HG02571 (cell line): ENCODE data around the gene FZD7.

Experiments
- ATAC-seq: cut with Tn5 transposase; IDR thresholded peaks from one replicate; pipeline ENCODE4 v1.9.1; 2021; ENCODE audit warnings: mild to moderate bottlenecking, moderate library complexity; ENCODE audit not compliant: unreplicated experiment

FZD7 gene

DNA sequence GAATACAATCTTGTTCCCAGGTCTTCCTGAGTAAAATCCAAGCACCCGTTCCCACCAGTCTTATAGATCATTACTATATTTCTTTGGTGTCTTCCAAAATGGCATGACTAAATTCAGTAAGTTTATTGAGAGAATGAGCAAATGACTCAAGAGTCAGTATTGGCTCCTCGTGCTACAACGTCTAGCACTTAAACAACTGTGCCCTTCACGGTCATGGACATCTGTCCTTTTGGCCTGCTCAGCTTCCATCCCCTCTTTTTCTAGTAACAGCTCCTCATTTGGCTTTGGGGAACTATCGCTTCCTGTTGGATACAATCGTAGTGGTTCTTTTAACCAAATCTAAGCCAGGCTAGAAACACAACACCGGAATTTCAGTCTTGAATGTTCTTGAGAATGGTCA, 24.1 kb upstream of the FZD7 start:
- ATAC-seq = no peak

DNA sequence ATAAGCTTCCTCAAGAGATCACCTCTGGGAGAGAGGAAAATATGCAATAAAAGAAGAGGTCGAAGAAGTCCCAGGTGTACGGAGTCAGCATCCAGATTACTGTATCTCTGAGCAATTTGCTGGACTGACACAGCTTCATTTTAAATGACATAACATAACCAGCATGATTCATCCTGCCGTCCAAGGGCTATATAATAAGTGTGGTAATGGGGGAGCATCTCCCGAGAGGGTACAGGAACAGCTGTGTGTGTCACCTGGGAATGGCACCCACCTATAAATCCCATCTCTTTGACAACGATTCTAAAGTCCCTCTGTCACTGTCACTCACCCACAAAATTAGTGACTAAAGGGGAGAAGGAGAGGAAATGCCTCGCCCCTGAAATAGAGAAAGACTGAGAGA, 19.3 kb upstream of the FZD7 start:
- no peak for ATAC-seq

DNA sequence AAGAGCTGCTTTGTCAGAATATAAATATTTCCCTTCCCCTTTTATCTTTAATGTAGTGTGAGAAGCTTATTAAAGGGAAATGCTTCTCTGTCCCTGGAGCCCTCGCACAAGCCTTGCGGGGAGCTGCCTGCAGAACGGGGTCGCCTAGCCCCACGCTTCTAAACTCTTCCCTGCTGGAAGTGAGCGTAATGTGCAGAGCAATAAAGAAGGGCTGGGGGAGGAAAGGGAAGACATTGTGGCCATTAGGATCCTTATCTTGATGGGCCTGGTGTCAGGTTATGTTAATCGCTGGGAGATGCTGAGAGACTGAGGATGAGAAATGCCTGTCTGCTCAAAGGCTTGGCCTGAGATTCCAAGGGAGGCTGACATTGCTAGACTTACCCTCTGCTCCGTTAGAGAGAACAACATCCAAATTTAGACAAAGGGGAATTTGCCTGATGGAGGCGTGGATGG, 18.9 kb upstream of the FZD7 start:
- ATAC-seq = no peak

DNA sequence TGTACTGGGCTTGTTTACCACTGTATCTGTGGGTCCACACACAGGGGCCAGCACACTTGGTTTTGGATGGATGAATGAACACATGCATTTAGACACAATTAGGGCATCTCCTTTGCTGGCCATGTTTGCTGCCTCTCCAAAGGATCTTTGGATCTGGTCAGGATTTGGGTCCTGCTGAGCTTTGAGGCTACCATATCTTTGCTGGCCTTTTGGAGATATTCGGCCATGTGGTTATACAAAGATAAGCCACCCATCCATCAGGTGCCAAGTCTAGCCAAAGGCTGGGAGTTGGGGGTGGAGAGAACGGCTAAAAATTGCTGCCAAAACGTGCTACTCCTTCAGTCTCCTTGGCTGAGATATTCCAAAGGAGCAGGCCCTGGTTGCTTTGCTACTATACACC, 18.2 kb upstream of the FZD7 start:
- ATAC-seq = no peak

DNA sequence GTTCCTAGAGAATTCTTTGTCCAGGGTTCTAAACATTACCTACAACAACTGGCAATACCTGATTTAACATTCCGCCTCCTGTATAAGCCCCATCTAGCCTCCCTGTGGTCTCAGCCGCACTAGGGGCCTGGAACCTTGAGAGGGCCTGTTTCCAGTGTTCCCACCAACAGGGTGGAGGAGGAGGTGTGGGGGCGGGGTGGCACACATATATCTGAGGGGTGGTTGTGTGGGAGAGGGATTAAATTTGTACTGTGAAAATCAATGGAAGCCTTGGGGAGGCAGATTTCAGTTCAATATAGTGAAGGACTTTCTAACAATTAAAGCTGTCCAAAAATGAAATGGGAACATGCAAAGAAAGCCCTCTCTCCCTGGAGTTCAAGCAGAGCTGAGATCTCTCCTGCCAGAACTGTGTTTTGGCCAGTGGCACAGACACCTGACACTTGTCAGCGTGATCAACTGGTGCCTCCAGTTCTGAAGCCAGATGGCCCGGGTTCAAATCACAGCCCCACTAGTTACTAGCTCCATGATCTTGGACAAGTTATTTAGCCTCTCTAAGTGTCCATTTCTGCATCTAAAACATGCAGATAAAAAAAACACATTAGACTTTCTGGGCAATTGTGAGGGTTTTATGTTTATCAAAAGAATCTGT, 17.0 kb upstream of the FZD7 start:
- ATAC-seq = no peak

DNA sequence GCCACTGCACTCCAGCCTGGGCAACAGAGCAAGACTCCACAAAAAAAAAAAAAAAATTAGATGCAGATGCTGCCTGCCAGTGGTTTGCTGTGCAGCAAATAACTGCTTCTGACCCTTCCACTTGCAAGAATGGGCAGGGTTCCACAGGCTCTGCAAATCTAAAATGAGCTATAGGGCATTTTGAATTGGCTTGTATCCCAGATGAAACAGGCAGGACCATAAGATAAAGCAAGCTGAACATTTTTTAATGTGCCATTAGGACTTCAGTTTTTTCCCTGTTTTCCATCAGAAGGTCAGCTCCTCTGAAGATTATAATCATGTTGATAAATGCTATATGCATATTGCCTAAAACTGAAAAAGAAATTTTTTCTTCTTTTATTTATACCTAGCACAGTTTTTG, 15.7 kb upstream of the FZD7 start:
- no peak for ATAC-seq

DNA sequence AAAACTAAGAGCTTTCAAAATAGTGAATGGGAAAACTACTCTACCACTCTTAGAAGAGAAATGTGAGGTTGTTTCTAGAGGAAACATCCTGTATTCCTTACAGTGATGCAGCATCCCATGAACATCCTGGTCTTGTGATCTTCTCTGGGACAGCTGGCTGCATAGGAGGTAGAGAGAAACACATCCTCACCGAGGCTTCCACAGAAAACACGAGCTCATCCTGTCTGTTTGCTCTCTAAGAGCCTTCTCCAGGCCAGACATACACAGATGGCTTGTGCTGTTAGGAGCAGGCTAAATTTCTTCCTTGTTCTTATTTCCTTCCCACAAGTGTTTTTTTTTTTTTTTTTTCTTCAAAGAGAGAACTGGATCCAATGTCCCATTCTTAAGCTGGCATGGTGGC, 14.7 kb upstream of the FZD7 start:
- ATAC-seq = no peak

DNA sequence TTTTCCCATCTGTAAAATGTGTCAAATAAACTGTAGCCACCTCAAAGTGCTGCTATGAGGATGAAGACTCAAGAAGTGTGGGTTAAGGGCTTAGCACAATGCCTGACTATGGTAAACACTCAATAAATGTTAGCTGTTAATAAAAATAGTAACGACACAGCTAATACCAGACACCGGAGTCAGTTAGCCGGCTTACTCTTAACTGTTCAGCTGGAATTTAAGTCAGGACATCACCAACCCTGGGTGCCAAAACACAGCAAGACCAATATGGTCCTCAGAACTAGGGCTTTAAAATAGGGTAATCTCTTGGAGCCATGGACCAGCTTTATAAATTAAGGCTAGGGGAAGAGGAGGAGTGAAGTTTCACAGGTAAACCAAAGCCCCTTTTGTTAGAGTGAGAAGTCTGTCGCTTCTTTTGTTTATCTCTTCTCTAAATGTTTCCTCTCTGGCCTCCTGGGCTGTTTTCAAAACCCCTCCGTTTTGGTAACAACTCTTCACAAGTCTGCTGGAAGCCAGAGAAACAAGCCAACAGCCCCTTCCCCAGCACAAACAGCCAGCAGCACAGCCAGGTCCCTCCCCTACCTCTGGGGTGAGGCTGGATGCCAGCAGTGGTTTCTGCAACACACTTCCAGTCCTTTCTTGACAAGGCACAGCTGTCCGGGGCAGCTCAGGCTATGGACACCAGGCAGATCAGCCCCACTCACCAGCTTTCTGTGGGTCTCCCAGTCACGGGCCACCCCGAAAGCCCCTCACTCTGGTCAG, 13.8 kb upstream of the FZD7 start:
- no peak for ATAC-seq

DNA sequence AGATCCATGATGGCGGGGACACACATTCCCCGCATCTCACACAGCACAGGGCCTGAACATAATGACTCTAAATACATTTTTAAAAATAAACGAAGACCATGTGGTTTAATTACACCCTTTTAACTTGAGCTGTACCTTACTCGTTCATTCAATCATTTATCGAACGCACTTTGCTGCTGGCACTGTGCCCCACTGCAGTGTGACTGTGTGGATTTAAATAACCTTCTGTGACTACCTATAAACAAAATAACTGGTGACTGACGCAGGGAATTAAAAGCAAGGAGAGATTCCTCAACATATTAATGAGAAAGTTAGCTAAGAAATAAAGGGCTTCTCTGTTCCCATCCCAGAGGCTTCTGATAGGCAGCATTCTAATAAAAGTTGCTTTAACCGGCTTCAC, 10.9 kb upstream of the FZD7 start:
- no peak for ATAC-seq

DNA sequence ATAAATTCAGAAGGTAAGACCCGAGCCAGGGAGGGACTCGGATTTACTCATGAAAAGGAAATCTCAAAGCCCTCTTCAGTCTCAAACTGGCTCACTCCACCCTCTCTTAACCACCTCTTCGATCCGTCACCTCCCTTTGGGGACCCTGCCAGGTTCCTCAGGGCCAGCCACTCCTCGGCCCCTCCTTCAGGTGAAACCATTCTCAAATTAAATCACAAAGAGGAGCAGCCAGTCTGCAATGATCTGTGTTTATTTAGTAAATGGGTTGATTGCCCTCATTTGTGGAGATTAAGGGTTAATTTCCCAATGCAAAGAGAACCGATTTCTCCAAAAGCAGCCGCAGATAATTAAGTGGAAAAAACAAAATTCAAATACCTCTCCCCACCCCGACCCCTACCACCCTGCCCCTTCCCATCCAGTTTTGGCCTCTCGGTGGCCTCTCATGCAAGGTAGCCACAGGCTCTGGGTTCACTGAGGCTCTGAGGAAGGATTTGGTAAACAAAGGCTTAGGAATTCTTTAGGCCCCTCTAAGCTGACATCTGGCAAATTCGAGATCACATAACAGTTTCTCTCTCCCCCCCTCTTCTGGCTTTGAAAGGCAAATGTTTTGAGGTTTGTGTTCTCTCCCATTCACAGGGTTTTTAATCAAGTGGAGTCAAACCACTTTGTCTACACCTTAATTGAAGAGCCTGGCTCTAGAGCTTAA, 10.3 kb upstream of the FZD7 start:
- no peak for ATAC-seq

DNA sequence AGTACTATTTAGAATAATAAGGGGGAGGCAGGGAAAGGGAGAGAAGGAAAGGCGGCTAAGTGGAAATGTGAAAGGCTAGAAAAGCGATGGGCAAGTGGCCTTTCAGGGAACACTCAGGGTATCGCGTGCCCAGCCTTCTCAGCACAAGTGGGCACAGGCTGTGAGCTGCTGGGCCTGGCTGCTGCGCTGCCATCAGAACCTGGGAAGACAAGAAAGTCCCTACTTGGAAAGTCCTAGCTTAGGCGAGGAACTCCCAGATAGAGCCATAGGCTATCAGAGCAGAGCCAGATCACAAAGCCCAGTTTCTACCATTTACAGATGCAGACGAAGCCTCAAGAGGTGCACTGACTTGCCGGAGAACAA, 9.8 kb upstream of the FZD7 start:
- no peak for ATAC-seq

DNA sequence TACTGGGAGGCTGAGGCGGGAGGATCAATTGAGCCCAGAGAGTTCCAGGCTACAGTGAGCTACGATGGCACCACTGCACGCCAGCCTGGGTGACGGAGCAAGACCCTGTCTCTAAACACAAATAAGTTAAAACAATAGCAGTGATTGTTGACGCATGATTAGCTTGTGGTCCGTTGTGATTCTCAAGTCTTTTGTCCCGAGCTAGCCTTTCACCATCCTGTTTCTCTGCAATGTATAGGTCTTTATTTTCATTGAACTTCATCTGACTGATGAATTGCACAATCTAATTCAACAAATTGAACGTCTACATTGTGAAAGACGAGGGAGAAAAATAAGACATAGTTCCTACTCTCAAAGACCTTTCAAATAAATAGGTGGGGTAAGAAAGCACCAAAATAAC, 8.8 kb upstream of the FZD7 start:
- no peak for ATAC-seq

DNA sequence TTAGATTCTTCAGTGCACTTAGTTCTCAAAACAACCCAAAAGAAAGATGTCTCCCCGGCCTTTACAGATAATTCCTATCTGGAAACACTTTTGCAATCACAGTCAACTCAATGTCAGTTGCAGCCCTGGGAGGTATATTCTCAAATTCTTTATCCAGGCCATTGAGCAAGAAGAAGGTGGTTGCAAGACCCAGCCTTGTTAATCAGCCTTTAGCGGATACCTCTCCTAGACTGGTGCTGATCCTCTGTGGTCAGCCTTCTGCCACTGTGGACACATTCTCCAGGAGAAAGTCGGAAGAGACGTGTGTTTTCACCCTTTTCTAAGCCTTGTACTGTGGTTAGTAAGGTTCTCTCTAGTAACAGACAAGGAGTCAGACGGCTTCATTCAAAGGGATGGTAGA, 7.8 kb upstream of the FZD7 start:
- no peak for ATAC-seq

DNA sequence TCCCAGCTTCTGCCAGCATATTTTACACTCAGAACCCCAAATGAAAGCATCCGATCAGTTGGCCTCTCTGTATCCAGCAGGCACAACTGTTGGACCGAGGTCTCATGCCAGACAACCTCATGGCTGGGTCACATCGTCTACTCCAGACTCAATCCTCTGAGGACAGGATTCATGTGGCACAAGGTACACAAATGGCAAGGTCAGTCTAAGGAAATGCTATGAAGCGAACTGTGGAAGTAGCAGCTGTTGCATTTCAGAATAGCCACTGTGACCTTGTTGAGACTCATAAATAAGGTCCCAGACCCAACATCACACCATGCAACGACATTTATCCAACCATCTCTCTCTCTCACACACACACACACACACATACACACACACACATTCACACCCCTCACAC, 7.1 kb upstream of the FZD7 start:
- ATAC-seq = no peak

DNA sequence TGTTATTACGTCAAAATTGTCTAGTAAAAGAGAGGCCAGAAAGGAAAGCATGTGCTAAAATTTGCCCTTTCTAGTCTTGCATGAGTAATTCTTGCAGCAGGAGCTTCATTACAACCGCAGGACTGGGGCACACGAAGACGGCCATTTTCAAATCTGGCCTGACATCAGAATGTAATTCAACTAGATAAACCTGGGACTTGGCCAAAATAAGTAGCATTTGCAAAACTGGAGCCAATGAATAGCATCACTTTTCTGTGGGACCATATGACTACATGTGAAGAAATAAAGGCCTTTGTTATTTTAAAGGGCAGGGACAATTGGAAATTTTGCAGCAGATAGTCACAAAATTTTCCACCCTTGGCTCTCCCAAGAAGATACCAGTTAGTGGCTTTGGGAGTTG, 3.0 kb upstream of the FZD7 start:
- ATAC-seq = no peak

DNA sequence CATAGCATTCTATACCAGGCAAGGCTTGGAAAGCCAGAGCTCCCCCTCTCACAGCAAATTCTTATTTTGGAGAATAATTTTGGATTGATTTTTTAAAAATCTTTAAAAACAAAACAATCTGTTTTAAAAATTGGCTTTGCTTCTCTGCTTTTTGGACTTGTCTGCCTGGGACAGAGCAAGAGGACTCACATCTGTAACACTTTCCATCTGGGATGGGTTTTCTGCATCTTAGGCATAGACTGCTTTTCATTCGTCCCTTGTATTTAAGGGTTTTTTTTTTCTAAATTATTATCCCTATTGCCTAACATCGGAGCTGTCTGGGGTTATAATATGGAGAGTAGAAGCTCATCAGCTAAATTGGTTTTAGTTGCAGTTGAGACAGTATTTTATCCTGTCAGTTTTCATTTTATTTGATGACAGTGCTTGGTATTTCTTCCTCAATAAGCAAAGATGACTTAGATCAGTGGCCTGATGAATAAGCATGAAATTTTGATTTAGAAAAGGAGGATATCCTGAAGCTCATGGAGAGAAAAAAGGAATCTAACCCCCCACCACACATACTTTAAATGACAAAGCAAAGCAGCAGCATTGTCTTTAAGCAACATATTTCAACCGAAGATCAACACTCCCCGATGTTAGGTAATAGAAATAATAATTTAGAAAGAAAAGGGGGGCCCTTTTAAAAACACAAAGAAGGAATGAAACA, 2.3 kb upstream of the FZD7 start:
- ATAC-seq = no peak

DNA sequence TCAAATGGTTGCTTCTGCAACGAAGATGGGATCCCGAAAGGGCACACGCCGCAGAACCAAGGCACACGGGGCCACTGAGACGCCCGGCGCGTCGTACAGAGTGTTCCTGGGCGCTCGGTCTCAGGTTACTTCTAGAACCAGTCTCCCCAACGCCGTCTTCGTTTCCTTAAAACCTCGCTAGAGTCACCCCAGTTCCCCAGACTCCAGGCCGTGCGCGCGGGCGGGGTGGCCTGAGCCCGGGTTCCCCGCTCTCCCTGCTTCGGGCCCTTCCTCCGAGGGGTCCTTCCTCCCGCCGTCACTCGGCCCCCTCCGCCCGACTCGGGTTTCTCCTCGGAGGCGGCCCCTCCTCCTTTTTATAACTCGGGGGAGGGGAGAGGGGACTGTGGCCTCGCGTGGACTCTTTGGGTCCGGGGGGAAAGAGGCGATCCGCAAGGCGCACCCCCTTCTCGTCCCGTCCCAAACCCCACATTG, 774 bp upstream of the FZD7 start:
- peak; percentile 12 for ATAC-seq

DNA sequence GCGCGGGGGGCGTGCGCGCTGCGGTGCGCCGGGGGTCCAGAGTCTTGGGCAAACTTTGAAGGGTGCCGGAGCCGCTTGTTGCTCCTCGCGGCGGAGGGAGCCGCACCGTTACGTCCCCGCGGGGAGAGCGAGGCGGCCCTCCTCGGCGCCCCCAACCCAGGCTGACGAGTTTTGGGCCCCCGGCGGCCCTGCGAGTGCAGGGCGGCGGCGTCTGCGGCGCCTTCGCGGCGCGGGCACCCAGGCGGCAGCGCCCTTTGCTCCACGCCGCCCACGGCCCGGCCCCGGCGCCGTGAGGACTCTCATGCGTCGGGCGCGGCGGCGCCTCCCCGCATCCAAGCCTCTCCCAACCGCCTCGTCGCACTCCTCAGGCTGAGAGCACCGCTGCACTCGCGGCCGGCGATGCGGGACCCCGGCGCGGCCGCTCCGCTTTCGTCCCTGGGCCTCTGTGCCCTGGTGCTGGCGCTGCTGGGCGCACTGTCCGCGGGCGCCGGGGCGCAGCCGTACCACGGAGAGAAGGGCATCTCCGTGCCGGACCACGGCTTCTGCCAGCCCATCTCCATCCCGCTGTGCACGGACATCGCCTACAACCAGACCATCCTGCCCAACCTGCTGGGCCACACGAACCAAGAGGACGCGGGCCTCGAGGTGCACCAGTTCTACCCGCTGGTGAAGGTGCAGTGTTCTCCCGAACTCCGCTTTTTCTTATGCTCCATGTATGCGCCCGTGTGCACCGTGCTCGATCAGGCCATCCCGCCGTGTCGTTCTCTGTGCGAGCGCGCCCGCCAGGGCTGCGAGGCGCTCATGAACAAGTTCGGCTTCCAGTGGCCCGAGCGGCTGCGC, 814 bp downstream of the FZD7 start:
- peak; percentile 10 for ATAC-seq

DNA sequence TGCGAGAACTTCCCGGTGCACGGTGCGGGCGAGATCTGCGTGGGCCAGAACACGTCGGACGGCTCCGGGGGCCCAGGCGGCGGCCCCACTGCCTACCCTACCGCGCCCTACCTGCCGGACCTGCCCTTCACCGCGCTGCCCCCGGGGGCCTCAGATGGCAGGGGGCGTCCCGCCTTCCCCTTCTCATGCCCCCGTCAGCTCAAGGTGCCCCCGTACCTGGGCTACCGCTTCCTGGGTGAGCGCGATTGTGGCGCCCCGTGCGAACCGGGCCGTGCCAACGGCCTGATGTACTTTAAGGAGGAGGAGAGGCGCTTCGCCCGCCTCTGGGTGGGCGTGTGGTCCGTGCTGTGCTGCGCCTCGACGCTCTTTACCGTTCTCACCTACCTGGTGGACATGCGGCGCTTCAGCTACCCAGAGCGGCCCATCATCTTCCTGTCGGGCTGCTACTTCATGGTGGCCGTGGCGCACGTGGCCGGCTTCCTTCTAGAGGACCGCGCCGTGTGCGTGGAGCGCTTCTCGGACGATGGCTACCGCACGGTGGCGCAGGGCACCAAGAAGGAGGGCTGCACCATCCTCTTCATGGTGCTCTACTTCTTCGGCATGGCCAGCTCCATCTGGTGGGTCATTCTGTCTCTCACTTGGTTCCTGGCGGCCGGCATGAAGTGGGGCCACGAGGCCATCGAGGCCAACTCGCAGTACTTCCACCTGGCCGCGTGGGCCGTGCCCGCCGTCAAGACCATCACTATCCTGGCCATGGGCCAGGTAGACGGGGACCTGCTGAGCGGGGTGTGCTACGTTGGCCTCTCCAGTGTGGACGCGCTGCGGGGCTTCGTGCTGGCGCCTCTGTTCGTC, 1.7 kb downstream of the FZD7 start:
- ATAC-seq = no peak

DNA sequence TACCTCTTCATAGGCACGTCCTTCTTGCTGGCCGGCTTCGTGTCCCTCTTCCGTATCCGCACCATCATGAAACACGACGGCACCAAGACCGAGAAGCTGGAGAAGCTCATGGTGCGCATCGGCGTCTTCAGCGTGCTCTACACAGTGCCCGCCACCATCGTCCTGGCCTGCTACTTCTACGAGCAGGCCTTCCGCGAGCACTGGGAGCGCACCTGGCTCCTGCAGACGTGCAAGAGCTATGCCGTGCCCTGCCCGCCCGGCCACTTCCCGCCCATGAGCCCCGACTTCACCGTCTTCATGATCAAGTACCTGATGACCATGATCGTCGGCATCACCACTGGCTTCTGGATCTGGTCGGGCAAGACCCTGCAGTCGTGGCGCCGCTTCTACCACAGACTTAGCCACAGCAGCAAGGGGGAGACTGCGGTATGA, 2.3 kb downstream of the FZD7 start:
- ATAC-seq = no peak
